GM21737 (cell line): Measurements from ENCODE around the gene MAGEA11.
"Not testable (repeated sequence)": the region's sequence is repeated elsewhere in the genome, so short reads cannot be mapped to it uniquely, and the experiment has no call there.

ENCODE experiments used
- ATAC-seq: cut with Tn5 transposase; IDR thresholded peaks from one replicate; pipeline ENCODE4 v1.9.1; 2021; ENCODE audit warnings: mild to moderate bottlenecking, moderate library complexity; ENCODE audit not compliant: unreplicated experiment

Gene MAGEA11, protein sequence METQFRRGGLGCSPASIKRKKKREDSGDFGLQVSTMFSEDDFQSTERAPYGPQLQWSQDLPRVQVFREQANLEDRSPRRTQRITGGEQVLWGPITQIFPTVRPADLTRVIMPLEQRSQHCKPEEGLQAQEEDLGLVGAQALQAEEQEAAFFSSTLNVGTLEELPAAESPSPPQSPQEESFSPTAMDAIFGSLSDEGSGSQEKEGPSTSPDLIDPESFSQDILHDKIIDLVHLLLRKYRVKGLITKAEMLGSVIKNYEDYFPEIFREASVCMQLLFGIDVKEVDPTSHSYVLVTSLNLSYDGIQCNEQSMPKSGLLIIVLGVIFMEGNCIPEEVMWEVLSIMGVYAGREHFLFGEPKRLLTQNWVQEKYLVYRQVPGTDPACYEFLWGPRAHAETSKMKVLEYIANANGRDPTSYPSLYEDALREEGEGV

DNA sequence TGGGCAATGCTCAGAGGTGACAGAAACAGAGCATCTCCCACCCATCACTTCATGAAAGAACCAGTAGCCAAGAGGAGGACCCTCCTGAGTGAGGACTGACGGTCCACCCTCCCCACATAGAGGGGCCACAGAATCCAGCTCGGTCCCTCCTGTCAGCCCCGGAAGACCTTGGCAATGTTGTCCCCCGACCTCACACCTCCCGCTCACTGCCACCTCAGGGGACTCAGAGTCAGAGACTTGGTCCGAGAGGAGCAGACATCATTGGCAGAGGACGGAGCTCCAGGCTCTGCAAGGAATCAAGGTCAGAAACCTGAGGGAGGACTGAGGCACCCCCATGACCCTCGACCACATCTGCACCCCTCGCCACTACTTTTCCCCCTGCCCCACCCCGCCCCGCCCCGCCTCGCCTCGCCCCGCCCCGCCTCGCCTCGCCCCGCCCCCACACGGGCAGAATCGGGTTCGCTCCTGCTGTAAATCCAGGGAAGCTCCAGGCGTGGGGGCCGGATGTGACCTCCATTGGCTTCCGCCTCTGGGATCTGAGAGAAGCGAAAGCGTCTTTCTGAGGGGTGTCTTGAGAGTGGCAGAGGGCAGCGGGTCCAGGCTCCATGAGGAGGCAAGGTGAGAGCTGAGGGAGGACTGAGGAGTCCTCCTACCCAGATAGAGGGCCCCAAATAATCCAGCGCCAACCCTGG lies at the start of gene MAGEA11:
Gene MAGEA11, plus strand, starts transcription at position 516 of the 692 bp plus-strand sequence. CDS start 1,100 bp downstream, outside the sequence.
- no peak for ATAC-seq

DNA sequence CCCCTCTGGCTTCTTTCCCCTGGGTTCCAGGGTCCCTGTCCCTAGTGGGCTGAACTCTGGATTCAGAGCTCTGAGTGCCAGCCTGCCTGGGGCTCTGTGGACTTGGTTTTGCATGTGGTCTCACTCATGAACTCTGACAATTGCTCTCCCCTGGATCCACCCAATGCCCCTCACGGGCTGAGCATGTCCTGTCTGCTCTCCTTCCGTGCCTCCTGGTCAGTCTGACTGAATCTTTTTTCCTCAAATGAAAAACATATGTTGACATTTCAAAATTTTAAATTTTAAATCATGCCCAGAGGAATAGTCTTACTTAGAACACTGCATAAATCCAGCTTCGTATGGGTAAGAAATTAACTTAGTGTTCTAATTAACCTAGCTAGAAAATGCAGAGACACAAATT lies 36.8 kb upstream of the MAGEA11 start:
- ATAC-seq = not testable (repeated sequence)

DNA sequence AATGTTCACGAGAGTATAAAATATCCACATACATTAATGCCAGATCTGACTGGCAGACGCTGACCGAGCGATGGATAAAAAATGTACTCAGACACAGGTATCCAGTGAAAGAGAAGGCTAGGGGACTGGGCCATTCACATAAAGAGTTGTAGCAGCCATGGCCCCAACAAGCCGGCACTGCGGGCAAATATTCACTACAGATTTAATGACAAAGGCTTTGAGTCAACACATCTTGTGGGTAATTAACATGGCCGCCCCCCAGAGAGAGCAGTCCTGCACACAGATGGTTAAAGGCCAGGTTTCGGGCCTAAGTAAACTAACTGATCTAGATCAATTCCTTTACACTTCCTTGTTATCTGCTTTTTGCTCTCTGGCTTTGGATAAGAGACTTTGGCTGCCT lies 36.3 kb upstream of the MAGEA11 start:
- not testable (repeated sequence) for ATAC-seq

DNA sequence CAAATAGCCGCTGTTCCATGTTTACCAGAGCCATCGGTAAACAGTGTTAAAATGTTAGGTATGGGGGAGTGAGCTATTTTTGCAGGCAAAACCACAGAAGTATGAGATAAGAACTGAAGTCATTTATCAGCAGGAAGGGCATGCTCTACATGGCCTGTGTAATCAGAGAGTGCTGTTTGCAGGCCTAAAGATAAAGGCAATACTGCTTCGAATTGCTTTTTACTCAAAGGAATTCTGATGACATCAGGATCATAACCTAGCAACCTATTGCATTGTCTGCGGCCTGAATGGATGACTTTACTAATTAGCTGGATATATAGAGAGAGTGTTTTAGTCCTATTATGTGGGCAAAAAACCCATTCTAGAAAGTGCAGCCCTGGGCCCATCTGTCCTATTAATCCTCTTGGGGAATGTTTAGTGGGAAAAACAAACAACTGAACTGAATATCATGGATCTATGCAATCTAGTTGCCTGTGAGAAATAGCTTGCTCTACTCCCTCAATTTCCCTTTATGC lies 32.6 kb upstream of the MAGEA11 start:
- not testable (repeated sequence) for ATAC-seq

DNA sequence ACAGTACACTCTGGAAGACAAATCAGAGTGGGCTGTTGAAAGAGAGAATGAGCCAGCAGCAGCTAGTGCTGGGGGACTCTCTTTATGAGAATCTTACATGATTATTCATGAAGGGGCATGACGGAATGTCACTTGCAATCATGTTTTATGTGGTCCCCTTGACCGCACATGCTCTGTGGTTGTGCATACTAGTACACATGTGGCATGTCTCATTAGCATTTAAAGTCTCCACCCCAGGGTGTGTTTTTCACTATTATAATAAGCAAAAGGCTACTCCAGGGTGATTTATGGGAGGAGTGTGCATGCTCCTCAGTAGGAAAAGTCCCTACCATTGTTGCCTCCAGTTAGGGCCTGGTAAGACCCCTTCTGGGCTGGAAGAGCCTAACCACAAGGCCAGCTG lies 30.7 kb upstream of the MAGEA11 start:
- ATAC-seq = no peak

DNA sequence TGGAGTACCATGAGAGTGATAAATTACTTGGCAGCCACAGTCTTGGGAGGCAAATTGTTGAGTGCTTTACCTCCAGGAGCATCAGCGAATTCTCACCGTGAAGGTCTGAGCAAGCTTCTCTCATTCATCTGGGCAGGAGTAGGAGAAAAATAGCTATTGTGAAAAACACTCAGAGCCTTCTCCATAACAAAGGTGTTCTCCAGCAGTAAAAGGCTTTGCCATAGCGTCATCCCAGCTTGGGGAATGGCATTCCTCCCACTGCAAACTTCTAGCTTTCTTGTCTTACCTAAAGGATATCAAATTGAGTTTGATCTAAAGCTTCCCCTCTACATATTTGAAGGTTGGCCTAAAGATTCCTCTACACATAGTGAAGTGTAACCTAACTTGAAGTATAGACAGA lies 29.8 kb upstream of the MAGEA11 start:
- no peak for ATAC-seq

DNA sequence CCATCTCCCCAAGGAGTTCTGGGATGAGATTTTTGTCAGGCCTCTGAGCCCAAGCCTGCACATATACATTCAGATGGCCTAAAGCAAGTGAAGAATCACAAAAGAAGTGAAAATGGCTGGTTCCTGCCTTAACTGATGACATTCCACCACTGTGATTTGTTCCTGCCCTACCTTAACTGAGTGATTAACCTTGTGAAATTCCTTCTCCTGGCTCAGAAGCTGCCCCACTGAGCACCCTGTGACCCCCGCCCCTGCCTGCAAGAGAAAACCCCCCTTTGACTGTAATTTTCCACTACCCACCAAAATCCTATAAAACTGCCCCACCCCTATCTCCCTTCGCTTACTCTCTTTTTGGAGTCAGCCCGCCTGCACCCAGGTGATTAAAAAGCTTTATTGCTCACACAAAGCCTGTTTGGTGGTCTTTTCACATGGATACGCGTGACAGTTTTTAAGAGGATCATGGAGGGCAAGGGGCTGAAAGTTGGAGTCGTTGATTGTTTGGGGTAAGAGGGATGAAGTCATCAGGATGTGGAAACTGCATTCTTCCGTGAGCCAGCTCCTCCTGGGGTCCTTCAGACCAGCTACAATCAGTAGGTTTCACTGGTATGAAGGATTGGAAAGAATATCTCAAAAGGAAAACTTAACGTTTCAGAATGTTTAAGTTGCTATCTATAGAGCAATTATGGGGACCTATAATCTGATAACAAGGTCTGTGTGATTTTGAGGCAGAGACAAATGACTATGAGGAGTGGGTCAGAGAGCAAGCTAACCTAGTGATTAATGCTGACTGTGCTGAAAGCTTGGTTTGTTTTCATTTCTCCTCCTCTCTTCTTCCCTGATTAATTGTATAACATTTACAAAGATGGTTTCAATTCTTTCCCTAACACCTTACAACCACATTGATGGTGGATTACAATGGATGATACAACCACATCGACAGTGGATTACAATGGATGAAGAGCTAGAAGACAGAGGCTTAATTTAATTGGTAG lies 28.6 kb upstream of the MAGEA11 start:
- ATAC-seq = no peak

DNA sequence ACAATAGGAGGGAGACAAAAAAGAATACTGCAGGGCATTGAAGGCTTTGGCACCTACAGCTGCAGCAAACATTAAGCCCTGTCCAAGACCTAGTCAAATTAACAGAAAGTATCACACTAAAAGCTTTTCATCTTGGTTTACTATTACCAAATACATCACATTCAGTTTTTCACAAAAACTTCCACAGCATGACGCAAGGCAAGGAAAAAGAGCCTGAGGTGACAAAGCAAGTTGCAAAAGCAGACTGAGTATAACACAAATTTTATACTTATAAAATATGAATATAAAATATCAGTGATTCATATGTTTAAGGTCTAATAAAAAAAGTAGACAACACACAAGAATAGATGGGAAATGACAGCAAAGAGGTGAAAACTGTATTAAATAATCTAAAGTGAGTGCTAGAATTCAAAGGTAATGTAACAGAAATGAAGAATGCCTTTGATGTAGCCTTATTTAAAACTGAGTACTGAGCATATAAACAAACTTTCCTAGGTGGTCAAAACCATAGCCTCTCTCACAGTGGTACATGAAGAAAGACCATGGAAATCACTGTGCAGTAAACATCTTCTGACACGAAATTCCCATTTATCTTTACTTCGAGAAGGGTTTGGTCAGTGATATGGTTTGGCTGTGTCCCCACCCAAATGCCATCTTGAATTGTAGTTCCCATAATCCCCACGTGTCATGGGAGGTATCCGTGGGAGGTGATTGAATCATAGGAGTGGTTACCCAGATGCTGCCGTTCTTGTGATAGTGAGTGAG lies 27.7 kb upstream of the MAGEA11 start:
- no peak for ATAC-seq

DNA sequence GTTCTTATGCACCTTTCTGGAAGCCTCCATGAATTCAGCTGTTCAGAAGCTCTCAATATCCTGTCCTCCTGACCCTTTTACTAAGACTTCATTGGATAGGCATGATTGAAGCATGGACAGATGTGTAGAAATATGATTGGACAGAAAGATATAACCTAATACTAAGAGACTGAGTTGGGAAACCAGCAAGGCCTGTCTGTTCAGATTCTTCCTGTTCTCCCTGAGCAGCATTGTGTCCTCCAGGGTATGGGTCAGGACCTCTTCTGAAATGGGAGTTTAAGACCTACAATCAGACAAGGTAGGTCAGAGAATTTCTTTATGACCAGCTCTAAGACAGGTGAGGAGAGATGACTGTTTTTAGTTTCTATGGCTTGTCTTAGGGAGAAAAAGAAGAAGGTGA lies 23.9 kb upstream of the MAGEA11 start:
- no peak for ATAC-seq

DNA sequence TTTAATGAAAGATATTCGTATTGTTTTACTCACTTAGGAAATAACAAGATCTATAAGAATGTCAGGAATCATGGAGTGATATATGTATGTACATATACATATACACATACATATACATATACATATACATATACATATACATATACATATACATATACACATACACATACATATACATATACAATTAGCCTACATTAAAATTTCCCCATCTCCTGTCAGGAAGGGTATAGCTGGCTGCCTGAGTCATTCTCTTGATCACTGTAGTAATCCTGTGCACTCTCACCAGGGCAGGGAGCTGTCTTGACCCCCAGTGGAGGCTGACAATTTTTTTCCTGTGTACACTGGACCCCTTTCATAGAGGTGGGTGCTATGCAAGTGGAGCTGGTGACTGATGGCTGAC lies 23.3 kb upstream of the MAGEA11 start:
- ATAC-seq = no peak

DNA sequence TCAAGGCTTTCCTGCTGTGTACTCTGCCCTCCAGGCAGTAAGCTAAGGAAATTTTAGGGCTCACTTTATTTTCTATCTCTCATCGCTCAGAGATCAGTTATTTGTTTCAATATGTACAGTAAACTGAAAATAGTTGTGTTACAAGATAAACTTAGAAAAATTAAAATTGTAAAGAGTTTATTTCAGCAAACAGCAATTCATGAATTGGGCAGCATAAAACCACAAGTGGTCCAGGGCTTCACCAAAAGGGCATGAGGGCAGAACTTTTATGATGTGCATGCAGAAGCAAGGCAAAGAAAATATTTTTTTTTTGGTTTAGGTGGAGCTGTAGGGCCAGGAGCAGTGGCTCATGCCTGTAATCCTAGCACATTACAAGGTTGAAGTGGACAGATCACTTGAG lies 20.1 kb upstream of the MAGEA11 start:
- ATAC-seq = no peak

DNA sequence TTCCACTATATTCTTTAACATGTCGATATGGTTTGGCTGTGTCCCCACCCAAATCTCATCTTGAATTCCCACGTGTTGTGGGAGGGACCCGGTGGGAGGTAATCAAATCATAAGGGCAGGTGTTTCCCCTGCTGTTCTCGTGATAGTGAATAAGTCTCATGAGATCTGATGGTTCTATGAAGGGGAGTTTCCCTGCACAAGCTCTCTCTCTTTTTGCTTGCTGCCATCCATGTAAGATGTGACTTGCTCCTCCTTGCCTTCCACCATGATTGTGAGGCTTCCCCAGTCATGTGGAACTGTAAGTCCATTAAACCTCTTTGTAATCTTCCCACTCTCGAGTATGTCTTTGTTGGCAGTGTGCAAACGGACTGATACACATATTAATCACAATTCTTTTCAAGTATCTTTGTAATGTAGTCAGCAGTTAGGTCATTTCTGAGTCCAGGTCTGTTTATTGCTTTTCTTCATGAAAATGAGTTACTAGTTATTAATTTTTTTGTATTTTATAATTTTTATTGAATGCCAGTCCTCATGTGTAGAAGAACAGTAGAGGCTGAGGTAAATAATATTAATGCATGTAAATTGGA lies 19.1 kb upstream of the MAGEA11 start:
- not testable (repeated sequence) for ATAC-seq

DNA sequence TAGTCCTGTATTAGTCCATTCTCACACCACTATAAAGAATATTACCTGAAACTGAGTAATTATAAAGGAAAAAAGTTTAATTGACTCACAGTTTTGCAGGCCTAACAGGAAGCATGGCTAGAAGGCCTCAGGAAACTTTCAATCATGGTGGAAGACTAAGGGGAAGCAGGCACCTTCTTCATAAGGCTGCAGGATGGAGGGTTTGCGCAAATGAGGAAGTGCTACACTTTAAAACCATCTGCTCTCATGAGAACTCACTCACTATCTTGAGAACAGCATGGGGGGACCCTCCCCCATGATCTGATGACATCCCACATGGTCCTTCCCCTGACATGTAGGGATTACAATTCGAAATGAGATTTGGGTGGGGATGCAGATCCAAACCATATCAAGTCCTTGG lies 12.1 kb upstream of the MAGEA11 start:
- no peak for ATAC-seq

DNA sequence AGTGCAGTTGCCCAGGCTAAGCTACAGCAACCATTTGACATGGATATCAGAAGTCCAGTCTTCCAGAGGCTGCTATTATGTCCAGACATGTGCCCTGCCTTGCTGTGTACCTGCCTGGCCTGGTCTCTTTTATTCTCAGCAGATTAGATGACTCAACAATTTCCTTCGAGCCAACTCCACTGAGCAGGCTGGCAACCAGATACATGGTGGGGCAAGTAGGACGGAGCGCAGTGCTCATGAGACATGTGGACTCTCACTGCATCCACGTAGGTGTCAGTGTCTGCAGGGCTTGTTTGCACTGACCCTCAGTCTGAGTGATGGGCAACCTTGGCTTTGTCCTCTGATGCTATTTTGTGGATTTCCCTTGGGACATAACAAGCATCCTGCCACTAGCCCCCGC lies 7.2 kb upstream of the MAGEA11 start:
- ATAC-seq = no peak

DNA sequence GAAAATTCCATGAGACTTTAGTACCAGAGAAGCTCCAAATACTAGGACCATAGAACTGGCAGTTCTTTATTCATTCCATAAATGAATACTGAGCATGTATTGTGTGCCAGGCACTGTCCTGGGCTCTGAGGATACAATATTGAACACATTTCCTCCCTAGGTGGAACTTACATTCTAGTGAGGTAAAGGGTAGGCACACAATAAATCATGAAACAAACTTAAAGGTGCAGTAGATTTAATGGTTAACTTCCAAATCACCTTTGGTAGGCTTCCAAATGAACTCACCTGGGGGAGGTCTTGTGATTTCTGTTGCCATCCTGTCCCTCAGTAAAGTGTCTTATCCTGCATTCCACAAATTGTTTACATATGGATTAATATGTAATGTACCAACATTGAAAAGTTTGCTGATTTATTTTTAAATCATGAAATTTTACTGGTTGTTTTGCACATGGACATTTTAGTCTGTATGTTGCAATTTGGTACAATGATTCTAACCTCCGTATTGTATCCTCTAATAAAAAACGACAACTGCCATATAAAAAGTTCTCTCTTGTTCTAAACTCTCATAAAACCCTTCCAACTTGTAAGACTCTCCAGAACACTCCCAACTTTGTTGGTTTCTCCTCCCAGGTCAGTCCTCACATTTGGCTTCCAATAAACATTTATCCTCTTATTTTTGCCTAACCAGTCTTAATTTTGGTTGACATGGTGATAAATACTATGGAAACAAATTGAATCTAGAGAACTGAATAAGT lies 4.5 kb upstream of the MAGEA11 start:
- ATAC-seq = no peak

DNA sequence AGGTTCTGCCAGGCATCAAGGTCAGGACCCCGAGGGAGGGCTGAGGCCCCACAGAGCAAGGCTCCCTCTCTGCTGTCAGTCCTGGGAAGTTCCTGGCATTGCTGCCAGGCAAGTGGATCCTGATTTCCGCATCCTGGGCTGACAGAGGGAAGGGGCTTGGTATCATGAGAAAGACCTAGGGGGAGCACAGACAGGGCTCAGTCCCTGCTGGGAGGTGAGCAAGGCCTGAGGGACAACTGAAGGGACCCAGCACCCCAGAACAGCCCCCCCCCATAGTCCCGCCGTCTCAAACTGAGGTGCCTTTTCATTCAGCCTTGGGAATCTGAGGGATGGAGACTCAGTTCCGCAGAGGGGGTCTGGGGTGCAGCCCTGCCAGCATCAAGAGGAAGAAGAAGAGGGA lies 971 bp downstream of the MAGEA11 start:
- ATAC-seq = no peak

DNA sequence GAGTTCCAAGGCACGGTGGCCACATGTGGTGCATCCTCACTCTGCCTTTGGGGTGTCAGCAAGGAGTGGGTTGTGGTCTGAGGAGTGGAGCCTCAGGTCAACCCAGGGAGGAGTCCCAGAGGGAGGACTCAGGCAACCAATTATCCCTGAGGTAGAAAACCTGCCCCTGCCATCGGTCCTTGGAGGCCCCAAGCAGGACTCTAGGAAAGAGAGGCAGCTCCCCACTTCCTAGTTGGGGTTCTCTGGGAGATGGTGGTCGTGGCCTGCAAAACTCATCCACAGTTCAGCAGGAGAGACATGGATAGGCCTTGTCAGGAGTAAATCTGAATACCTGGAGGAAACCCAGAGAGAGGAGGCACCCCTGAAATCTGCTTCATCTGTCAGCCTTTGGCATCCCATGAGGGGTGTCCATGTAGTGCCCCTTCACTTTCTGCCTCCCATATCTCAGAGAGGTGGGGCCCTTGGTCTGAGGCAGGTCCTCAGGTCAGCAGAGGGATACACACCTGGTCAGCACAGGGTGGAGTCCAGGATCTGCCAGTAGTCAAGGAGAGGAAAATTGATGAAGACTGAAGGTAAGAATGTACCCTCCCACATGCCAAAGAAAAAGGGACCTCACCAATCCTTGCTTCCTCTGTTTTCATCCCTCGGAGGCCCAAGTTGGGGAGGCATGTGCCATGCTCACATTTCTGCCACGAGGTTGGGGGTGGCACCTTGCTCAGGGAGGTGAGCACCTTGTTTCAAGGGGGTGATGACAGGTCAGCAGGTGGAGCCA lies 1.6 kb downstream of the MAGEA11 start:
- no peak for ATAC-seq

DNA sequence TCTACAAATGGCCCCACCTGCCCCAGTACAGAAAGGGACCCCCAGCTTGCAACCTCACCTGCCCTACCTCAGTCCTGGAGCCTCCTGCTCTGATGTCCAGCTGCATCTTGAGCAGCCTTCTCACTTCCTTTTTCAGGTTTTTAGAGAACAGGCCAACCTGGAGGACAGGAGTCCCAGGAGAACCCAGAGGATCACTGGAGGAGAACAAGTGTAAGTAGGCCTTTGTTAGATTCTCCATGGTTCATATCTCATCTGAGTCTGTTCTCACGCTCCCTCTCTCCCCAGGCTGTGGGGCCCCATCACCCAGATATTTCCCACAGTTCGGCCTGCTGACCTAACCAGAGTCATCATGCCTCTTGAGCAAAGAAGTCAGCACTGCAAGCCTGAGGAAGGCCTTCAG lies 3.6 kb downstream of the MAGEA11 start:
- ATAC-seq = no peak
